Iris pigment epithelial cell (primary cell): ENCODE measurements around the gene BRCC3.
"Not testable (repeated sequence)": the region's sequence is repeated elsewhere in the genome, so short reads cannot be mapped to it uniquely, and the experiment has no call there.

Experiments
- DNase-seq: peaks from one replicate; pipeline ENCODE4 v3.0.0-alpha.2; 2011; ENCODE audit warnings: low read depth

Gene BRCC3

GRCh38 chrX:155144926-155145325, 73.6 kb downstream of the BRCC3 start:
- no peak for DNase-seq

GRCh38 chrX:155147612-155148011, 76.3 kb downstream of the BRCC3 start:
- not testable (repeated sequence) for DNase-seq

- DNase-seq: not testable (repeated sequence)
Measured at GRCh38 chrX:155148166-155148565, 76.9 kb downstream of the BRCC3 start.

- peak; percentile 17 for DNase-seq
Measured at GRCh38 chrX:155148724-155149537, 77.6 kb downstream of the BRCC3 start.

- no peak for DNase-seq
Measured at GRCh38 chrX:155169881-155170280, 98.6 kb downstream of the BRCC3 start.
